Measurements from ENCODE around the gene GULP1. TPM values are rescaled to one million over a fixed set of nuclear protein-coding genes. Genes with fewer than 3 reads are reported as not detected.

The GULP1 gene
- total and polyA plus RNA-seq, 2 of the 4 experiments (the other 2 are of a cell fraction) = 24.4 to 40.1 TPM

- Histone ChIP-seq H3K27ac (ENCODE audit: insufficient read depth, low read length) (no peak overlapping the region), H3K9ac (ENCODE audit: low read depth, low read length) (no peak overlapping the region), H4K5ac (ENCODE audit: low read depth, low read length) (no peak overlapping the region), H3K36me3 (ENCODE audit: control insufficient read depth, insufficient read depth, low read length) (no peaks in the 10 kb centered on the region), H4K91ac (ENCODE audit: insufficient read depth, low read depth, low read length) (no peak overlapping the region), H2BK15ac (ENCODE audit: low read depth, low read length) (no peak overlapping the region), H4K8ac (ENCODE audit: low read depth in 2 of 2, low read length in 2 of 2) (no peak overlapping the region), H3K23ac (ENCODE audit: low read depth, low read length) (no peak overlapping the region), H3K4me3 (ENCODE audit: insufficient read depth, low read depth, low read length) (no peak overlapping the region), H3K4ac (ENCODE audit: low read depth, low read length) (no peak overlapping the region), H2AFZ (replicated peaks; ENCODE audit: low read length, poor library complexity) (no peak overlapping the region), H2BK20ac (ENCODE audit: low read depth, low read length) (no peak overlapping the region), H2BK120ac (ENCODE audit: low read depth, low read length) (no peak overlapping the region), H3K18ac (ENCODE audit: low read depth, low read length) (no peak overlapping the region), H2BK5ac (ENCODE audit: low read depth, low read length, poor library complexity, severe bottlenecking) (no peak overlapping the region), H2AK9ac (replicated peaks; ENCODE audit: low read depth, low read length, poor library complexity) (no peak overlapping the region), H3K9me1 (ENCODE audit: insufficient read depth, low read length) (0 out of 2 replicates have a peak, but pooled peaks cover 4% of the 10 kb centered on the region), H3K79me1 (ENCODE audit: low read depth in 1 of 2, low read length in 2 of 2) (peaks cover 19 to 24% of the 10 kb centered on the region in 2 experiments), H3K4me1 (ENCODE audit: control insufficient read depth, insufficient read depth, low read length) (peaks cover 1% of the 10 kb centered on the region; the same call in 1 of the 2 replicates), H3K4me2 (ENCODE audit: low read depth, low read length) (no peak overlapping the region), H3K9me3 (ENCODE audit: control insufficient read depth, insufficient read depth, low read length) (no peaks in the 10 kb centered on the region), H3K14ac (replicated peaks; ENCODE audit: low read depth, low read length) (no peak overlapping the region), H3K27me3 (ENCODE audit: control insufficient read depth, insufficient read depth, low read length) (no peaks in the 10 kb centered on the region), H3K56ac (ENCODE audit: extremely low read depth, insufficient read depth, low read length) (no peak overlapping the region), H4K20me1 (ENCODE audit: insufficient read depth, low read length) (no peaks in the 10 kb centered on the region), H2AK5ac (ENCODE audit: low read depth, low read length) (no peak overlapping the region)
- in situ Hi-C loops (cut with MboI; ENCODE audit: low sequenced_read_pairs) = no loop called here
- WGBS, 2 experiments (ENCODE audit: extremely low coverage in 2 of 2, insufficient read length in 1 of 2) = no CpG with 5 or more reads among the region's 3 CpGs
- ChIA-PET POLR2A (ENCODE audit: unreplicated experiment) (no interaction called here), CTCF (no interaction called here)
- DNase-seq (no peak), ATAC-seq (ENCODE audit: low read depth) (no peak)
- dilution Hi-C loops (cut with HindIII; ENCODE audit: low sequenced_read_pairs, unreplicated experiment) = no loop called here
- BruUV-seq (replicated peaks) = no TSS peak
- no peak for TF ChIP-seq MXI1 (IDR thresholded peaks at IDR 0.05; ENCODE audit: borderline replicate concordance, low read depth, low read length)
- no peak for TF ChIP-seq CHD1 (IDR thresholded peaks at IDR 0.05; ENCODE audit: low read depth, low read length)
- no peak for TF ChIP-seq RFX5 (IDR thresholded peaks at IDR 0.05; ENCODE audit: low read depth, low read length)
- no peak for TF ChIP-seq RAD21 (IDR thresholded peaks at IDR 0.05; ENCODE audit: low read length)
- TF ChIP-seq RCOR1 (IDR thresholded peaks at IDR 0.05; ENCODE audit: insufficient replicate concordance, low read length) = no peak
- TF ChIP-seq, protein P1, sequence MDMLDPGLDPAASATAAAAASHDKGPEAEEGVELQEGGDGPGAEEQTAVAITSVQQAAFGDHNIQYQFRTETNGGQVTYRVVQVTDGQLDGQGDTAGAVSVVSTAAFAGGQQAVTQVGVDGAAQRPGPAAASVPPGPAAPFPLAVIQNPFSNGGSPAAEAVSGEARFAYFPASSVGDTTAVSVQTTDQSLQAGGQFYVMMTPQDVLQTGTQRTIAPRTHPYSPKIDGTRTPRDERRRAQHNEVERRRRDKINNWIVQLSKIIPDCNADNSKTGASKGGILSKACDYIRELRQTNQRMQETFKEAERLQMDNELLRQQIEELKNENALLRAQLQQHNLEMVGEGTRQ (IDR thresholded peaks at IDR 0.05; ENCODE audit: low read depth, low read length) = no peak
- no peak for TF ChIP-seq POLR2A (IDR thresholded peaks at IDR 0.05; ENCODE audit: low read depth, low read length)
- TF ChIP-seq, protein P2, sequence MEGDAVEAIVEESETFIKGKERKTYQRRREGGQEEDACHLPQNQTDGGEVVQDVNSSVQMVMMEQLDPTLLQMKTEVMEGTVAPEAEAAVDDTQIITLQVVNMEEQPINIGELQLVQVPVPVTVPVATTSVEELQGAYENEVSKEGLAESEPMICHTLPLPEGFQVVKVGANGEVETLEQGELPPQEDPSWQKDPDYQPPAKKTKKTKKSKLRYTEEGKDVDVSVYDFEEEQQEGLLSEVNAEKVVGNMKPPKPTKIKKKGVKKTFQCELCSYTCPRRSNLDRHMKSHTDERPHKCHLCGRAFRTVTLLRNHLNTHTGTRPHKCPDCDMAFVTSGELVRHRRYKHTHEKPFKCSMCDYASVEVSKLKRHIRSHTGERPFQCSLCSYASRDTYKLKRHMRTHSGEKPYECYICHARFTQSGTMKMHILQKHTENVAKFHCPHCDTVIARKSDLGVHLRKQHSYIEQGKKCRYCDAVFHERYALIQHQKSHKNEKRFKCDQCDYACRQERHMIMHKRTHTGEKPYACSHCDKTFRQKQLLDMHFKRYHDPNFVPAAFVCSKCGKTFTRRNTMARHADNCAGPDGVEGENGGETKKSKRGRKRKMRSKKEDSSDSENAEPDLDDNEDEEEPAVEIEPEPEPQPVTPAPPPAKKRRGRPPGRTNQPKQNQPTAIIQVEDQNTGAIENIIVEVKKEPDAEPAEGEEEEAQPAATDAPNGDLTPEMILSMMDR (conservative IDR thresholded peaks at IDR 0.05; ENCODE audit: low read depth, low read length) = no peak
- intact Hi-C loops (cut with micrococcal nuclease) = no loop called here
These were observed 145.9 kb downstream of the GULP1 start for GRCh38 chr2:188437537-188437936.
